Measurements from ENCODE around the gene STAT5A.
"Not testable (repeated sequence)": the region's sequence is repeated elsewhere in the genome, so short reads cannot be mapped to it uniquely, and the experiment has no call there.

Gene STAT5A

DNA sequence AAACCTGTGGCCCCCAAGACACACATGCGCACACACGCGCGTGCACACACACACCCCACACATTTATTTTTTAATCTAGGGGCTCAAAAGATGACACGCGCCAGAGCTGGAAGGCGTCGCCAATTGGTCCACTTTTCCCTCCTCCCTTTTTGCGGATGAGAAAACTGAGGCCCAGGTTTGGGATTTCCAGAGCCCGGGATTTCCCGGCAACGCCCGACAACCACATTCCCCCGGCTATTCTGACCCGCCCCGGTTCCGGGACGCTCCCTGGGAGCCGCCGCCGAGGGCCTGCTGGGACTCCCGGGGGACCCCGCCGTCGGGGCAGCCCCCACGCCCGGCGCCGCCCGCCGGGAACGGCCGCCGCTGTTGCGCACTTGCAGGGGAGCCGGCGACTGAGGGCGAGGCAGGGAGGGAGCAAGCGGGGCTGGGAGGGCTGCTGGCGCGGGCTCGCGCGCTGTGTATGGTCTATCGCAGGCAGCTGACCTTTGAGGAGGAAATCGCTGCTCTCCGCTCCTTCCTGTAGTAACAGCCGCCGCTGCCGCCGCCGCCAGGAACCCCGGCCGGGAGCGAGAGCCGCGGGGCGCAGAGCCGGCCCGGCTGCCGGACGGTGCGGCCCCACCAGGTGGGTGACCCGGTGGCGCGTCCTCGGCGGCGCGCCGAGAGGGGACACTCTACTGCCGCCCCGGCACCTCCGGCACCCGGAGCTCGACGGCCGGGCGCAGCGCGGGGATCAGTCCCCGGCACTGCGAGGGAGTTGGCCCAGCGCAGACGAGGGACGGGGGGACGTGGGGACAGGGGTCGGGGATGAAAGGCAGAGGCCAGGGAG lies at the start of gene STAT5A:
Gene STAT5A (plus strand): TSS at position 522 of the 826 bp plus-strand sequence. CDS start 914 bp downstream, outside the sequence.
- peak; percentile 58 for DNase-seq

DNA sequence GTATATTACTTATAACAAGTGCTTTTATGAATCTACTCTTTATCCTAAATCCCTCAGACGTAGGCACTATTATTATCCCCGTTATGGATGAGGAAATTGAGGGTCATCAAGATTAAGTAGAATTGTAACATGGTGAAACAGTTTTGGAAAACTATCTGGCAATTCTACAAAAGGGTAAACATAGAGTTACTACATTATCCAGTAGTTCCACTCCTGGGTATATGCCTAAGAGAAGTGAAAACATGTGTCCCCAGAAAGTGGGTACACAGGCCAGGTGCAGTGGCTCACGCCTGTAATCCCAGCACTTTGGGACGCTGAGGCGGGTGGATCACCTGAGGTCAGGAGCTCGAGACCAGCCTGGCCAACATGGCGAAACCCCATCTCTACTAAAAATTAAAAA lies 48.7 kb upstream of the STAT5A start:
- DNase-seq, result not testable (repeated sequence)

- DNase-seq, result no peak
Observed at GRCh38 chr17:42240201-42240600, 48.1 kb upstream of the STAT5A start.

- not testable (repeated sequence) for DNase-seq
Observed at GRCh38 chr17:42240863-42241262, 47.4 kb upstream of the STAT5A start.

DNA sequence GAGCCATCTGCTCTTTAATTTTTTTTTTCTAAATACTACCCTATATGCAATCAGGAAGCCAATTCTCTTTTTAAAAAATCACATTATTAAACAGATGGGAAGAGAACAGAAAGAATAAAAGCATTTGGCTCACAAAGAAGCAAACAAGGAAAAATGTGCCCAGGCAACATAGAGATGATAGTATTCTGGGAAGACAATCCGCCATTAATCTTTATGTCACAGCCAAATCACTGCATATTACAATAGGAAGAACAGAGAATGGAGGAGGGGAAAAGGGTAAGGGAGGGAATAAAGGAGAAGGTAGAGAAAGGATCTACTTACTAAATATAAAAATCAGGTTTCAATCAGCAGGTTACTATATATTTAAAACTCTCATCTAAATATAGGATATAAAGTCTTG lies 46.4 kb upstream of the STAT5A start:
- DNase-seq, result no peak

DNA sequence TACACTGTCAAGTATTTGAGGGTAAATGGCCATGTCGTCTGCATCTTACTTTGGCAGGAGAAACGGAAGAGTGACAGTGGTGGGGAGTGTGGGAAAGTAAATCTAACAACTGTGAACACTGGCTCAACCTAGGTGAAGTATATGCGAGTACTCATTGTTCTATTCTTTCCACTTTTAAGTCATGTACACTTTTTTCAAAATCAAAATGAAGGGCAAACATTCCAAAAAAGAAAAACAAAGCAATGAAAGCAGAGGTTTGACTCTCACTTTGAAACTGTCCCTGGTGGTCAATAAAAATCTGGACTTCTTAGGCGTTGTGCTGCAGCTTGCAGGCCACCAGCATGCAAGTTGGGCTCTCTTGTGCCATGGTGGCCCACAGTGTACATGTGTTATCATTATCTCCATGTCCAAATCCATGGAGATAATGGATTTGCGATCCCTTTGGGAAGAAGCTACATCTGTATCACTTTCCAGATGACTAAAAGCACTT lies 44.8 kb upstream of the STAT5A start:
- DNase-seq, result no peak

DNA sequence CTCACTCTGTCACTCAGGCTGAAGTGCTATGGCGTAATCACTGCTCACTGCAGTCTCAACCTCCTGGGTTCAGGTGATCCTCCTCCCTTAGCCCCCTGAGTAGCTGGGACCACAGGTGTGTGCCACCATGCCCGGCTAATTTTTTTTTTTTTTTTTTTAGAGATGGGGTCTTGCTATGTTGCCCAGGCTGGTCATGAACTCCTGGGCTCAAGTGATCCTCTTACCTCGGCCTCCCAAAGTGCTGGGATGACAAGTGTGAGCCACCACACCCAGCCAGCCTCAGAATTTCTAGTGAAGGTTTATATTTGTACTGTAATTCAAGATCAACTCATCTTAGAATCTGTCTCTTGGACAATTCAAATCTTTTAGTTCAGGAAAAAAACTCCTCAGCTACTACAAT lies 44.2 kb upstream of the STAT5A start:
- not testable (repeated sequence) for DNase-seq

DNA sequence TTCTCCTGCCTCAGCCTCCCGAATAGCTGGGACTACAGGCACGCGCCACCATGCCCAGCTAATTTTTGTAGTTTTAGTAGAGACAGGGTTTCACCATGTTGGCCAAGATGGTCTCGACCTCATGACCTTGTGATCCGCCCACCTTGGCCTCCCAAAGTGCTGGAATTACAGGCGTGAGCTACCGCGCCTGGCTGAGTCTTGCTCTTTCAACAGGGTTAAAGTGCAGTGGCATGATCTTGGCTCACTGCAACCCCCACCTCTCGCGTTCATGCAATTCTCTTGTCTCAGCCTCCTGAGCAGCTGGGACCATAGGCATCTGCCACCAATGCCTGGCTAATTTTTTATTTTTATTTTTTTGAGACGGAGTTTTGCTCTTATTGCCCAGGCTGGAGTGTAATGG lies 43.1 kb upstream of the STAT5A start:
- DNase-seq, result not testable (repeated sequence)

DNA sequence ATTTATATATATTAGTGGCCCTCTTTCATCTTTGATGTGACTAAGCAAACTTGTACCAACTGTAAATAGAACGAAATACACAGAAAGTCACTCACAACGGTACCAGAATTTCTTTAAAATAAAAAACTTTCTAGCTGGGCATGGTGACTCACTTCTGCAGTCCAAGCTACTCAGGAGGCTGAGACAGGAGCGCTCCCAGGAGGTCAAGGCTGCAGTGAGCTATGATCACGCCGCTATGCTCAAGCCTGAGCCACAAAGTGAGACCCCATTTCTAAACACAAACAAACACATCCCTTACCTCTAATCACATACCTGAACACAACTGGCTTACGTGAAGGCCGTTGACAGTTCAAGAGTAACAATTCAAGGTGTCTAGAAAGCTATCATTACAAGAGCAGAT lies 41.8 kb upstream of the STAT5A start:
- DNase-seq, result no peak

DNA sequence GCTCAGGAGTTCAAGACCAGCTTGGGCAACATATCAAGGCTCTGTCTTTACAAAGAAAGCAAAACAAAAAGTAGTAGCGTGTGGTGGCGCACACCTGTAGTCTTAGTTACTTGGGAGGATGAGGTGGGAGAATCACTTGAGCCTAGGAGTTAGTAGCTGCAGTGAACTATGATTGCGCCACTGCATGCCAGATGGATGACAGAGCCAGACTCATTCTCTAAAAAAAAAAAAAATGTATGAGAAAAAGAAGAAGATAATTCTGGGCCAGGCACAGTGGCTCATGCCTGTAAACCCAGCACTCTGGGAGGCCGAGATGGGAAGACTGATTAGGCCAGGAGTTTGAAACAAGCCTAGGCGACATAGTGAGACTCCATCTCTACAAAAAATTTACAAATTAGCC lies 40.6 kb upstream of the STAT5A start:
- DNase-seq, result no peak

DNA sequence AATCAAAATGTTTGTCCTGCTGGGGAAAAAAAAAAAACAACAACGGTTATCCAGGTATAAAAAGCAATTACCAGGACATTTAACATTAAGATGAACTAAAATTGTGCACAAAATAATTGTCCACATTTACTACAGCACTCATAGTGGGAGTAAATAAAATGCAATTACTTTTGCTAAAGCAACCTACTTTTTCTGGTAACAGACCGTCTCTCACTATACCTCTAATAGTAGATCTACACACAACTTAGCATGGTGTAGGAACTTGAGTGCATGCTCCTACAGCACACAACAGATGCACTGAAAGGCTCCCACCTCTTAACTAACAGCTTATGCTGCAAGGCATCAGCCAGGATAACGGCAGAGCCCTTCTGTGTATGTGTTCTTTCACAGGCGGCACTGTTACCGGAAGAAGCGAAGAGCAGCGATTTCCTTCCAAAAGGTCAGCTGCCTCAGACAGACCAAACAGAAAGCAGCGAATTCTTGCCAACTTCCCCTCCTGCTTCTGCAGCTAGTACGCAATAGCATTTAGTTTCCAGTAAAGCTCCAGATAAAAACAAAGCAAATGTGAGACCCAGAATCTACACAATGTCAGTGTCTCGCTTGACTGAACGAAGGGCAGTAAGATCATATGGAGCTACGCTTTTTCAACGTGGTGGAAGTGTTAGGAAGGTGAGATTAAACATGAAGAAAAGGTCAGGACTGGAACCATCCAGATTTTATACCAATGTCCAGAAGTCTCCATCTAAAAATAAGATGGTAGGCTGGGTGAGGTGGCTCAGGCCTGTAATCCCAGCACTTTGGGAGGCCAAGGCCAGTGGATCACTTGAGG lies 39.7 kb upstream of the STAT5A start:
- DNase-seq, result no peak

DNA sequence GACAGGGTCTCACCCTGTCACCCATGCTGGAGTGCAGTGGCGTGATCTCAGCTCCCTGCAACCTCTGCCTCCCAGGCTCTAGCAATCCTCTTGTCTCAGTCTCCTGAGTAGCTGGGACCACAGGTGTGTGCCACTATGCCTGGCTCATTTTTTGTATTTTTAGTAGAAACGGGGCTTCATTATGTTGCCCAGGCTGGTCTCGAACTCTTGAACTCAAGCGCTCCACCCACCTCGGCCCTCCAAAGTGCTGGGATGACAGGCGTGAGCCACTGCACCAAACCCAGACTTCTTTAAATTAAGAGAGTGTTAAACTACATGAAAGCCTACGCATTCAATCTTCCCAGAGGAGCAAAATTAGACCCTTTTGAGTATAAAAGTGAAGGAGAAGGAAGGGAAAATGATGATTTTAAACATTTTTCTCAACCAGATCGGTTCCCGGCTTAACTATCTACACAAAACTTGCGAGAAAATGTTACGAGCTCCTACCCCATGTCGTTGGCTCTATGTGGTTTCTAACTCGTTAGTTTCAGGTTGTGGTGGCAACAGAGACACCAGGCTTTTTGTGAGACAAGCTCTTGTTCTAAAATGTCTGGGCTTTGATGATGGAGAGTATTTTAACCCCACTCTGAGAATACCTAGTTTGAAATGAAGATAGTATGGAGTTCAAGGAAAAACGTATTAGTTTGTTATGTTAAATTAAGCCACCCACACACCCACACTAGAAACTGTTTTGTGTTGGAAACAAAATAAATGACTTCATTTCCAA lies 38.4 kb upstream of the STAT5A start:
- no peak for DNase-seq

GRCh38 chr17:42251115-42251514 lies 37.2 kb upstream of the STAT5A start:
- no peak for DNase-seq

- DNase-seq, result no peak
Observed at GRCh38 chr17:42252597-42253550, 35.4 kb upstream of the STAT5A start.

DNA sequence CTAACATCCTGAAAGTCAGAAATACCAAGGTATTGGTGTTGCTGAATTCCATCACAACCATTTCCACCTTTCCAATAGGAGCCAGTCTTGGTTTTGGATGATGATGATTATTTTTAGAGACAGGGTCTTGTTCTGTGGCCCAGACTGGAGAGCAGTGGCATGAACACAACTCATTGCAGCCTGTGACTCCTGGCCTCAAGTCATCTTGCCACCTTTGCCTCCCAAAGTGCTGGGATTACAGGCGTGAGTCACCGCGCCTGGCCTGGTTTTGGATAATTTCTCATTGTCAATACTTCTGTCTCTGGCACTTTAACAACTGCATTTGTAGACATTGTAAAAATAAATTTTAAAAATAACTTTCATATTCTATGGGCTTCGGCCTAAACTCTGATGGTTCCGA lies 34.7 kb upstream of the STAT5A start:
- no peak for DNase-seq

DNA sequence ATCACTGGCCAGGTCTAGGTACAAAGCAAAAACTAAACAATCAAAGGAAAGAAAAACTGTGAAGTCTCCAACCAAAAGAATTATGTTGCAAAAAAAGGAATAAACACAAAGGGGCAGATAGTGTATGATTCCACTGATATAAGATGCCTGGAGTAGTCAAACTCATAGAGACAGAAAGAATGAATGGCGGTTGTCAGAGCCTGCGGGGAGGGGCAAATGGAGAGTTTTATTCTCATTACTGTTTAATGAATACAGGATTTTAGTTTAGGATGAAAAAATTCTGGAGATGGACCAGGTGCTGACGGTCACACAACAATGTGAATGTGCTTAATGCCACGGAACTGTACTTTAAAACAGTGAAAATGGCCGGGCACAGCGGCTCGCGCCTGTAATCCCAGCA lies 32.9 kb upstream of the STAT5A start:
- DNase-seq, result no peak

DNA sequence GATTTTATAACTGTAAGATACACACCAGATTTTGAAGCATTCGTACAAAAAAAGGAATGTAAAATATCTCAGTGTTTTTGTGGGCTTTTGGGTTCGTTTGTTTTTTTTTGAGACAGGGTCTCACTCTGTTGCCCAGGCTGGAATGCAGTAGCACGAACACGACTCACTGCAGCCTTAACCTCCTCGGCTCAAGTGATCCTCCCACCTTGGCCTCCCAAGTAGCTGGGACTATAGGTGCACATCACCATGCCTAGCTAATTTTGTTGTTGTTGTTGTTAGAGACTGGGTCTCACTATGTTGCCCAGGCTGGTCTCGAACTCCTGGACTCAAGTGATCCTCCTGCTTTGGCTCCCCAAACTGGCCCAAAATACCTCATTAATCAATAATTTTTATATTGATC lies 28.0 kb upstream of the STAT5A start:
- no peak for DNase-seq

DNA sequence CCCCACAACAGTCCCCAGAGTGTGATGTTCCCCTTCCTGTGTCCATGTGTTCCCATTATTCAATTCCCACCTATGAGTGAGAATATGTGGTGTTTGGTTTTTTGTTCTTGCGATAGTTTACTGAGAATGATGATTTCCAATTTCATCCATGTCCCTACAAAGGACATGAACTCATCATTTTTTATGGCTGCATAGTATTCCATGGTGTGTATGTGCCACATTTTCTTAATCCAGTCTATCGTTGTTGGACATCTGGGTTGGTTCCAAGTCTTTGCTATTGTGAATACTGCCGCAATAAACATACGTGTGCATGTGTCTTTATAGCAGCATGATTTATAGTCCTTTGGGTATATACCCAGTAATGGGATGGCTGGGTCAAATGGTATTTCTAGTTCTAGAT lies 23.9 kb upstream of the STAT5A start:
- not testable (repeated sequence) for DNase-seq

GRCh38 chr17:42266462-42266861 lies 21.8 kb upstream of the STAT5A start:
- DNase-seq, result no peak

DNA sequence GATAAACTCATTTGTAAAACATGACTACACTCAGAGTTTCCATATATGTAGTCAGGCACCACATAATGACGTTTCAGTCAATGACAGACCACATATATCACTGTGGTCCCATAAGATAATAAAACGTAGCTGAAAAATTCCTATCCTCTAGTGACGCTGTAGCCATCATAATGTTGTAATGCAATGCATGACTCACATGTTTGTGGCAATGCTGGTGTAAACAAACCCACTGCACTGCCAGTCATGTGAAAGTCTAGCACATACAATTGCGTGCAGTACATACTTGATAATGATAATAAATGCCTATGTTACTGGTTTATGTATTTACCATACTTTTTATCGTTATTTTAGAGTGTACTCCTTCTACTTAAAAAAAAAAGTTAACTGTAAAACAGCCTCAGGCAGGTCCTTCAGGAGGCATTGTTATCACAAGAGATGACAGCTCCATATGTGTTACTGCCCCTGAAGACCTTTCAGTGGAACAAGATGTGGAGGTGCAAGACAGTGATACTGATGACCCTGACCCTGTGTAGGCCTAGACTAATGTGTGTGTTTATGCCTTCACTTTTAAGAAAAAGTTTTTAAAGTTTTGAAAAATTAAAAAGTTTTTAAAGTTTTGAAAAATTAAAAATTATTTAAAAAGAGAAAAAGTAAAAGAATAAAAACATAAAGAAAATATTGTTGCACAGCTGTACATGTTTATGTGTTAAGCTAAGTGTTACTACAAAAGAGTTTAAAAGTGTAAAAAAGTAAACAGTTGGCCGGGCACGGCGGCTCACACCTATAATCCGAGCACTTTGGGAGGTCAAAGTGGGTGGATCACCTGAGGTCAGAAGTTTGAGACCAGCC lies 21.2 kb upstream of the STAT5A start:
- DNase-seq, result no peak

DNA sequence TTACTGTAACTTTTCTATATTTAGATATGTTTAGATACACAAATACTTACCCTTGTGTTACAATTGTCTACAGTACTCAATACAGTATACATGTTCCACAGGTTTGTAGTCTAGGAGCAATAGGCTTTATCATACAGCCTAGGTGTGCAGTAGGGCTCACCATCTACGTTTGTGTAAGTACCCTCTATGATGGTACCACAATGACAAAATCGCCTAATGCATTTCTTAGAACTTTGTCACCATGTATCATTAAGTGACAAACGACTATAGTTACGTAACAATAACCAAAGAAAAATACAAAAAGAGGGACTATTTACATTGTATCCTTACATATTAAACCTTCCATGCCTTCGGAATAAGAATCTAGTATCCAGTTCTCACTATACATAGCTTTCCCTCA lies 20.1 kb upstream of the STAT5A start:
- DNase-seq, result no peak
